ENCODE results near the gene SLC24A5.

SLC24A5 gene

GRCh38 chr15:48112242-48112641 lies 8.5 kb upstream of the SLC24A5 start:
- DNase-seq (ENCODE audit: low spot score) = no peak

- no peak for DNase-seq (ENCODE audit: low spot score)
Measured at GRCh38 chr15:48119277-48119676, 1.5 kb upstream of the SLC24A5 start.

- no peak for DNase-seq (ENCODE audit: low spot score)
Measured at GRCh38 chr15:48121849-48122248, 1.1 kb downstream of the SLC24A5 start.

- no peak for DNase-seq (ENCODE audit: low spot score)
Measured at GRCh38 chr15:48126667-48127355, 6.0 kb downstream of the SLC24A5 start.

GRCh38 chr15:48131324-48131723 lies 10.5 kb downstream of the SLC24A5 start:
- no peak for DNase-seq (ENCODE audit: low spot score)

GRCh38 chr15:48132874-48133273 lies 12.1 kb downstream of the SLC24A5 start:
- no peak for DNase-seq (ENCODE audit: low spot score)

GRCh38 chr15:48143856-48144255 lies 23.1 kb downstream of the SLC24A5 start:
- DNase-seq (ENCODE audit: low spot score) = no peak

- no peak for DNase-seq (ENCODE audit: low spot score)
Measured at GRCh38 chr15:48144889-48145288, 24.1 kb downstream of the SLC24A5 start.

- DNase-seq (ENCODE audit: low spot score) = no peak
Measured at GRCh38 chr15:48145923-48146322, 25.1 kb downstream of the SLC24A5 start.

- DNase-seq (ENCODE audit: low spot score) = no peak
Measured at GRCh38 chr15:48147358-48147757, 26.6 kb downstream of the SLC24A5 start.

GRCh38 chr15:48149858-48150257 lies 29.1 kb downstream of the SLC24A5 start:
- no peak for DNase-seq (ENCODE audit: low spot score)

- DNase-seq (ENCODE audit: low spot score) = no peak
Measured at GRCh38 chr15:48153526-48153925, 32.7 kb downstream of the SLC24A5 start.

- DNase-seq (ENCODE audit: low spot score) = no peak
Measured at GRCh38 chr15:48168616-48169015, 47.8 kb downstream of the SLC24A5 start.

- DNase-seq (ENCODE audit: low spot score) = peak; percentile 73
Measured at GRCh38 chr15:48170981-48171380, 50.2 kb downstream of the SLC24A5 start.

- no peak for DNase-seq (ENCODE audit: low spot score)
Measured at GRCh38 chr15:48175126-48175525, 54.3 kb downstream of the SLC24A5 start.

GRCh38 chr15:48176112-48176511 lies 55.3 kb downstream of the SLC24A5 start:
- DNase-seq (ENCODE audit: low spot score) = peak; percentile 4

- no peak for DNase-seq (ENCODE audit: low spot score)
Measured at GRCh38 chr15:48176957-48177356, 56.2 kb downstream of the SLC24A5 start.

GRCh38 chr15:48177383-48177765 lies 56.6 kb downstream of the SLC24A5 start:
- no peak for DNase-seq (ENCODE audit: low spot score)

GRCh38 chr15:48177766-48178647 lies 57.2 kb downstream of the SLC24A5 start, which contains the start of gene MYEF2:
MYEF2 (minus strand) TSS chr15:48178295; CDS start chr15:48178237, 58 bp downstream.
- DNase-seq (ENCODE audit: low spot score) = peak; percentile 6

GRCh38 chr15:48178648-48178931 lies 57.8 kb downstream of the SLC24A5 start:
- no peak for DNase-seq (ENCODE audit: low spot score)

GRCh38 chr15:48182749-48183148 lies 62.0 kb downstream of the SLC24A5 start:
- no peak for DNase-seq (ENCODE audit: low spot score)

GRCh38 chr15:48185529-48185928 lies 64.7 kb downstream of the SLC24A5 start:
- DNase-seq (ENCODE audit: low spot score) = no peak

GRCh38 chr15:48186271-48186670 lies 65.5 kb downstream of the SLC24A5 start:
- DNase-seq (ENCODE audit: low spot score) = no peak
